Common myeloid progenitor, CD34-positive (primary cell): ENCODE measurements around the gene PSMB5.

Experiments
- CTCF ChIA-PET: fragments of 350-600 bp; sonication (Branson Sonifier 250); formaldehyde crosslinking; loops from one replicate; lab custom pipeline; 2021; ENCODE audit warnings: antibody characterized with exemption; lab: Charles Lee
- POLR2A ChIA-PET: fragments of 350-600 bp; sonication (Branson Sonifier 250); formaldehyde crosslinking; loops from one replicate; lab custom pipeline; 2021; ENCODE audit warnings: antibody characterized with exemption; lab: Charles Lee
- DNase-seq, 3 donors: peaks; one replicate each; pipeline versions ENCODE4 v3.0.0 to v3.0.0-alpha.2; 2013
- H3K27ac ChIP-seq, 2 experiments: 1 replicate in 1 of 2; 2 replicates in 1 of 2; pipeline ENCODE4 v1.7.0; 2013; ENCODE audit warnings: inconsistent platforms in 2 of 2, low read length in 2 of 2, mild to moderate bottlenecking in 2 of 2, low read depth in 1 of 2, moderate library complexity in 1 of 2; ENCODE audit not compliant: severe bottlenecking in 2 of 2, insufficient read depth in 1 of 2, poor library complexity in 1 of 2
- H3K27me3 ChIP-seq, 5 experiments: replicated peaks in 2 of 5; 1 replicate in 3 of 5; 2 replicates in 2 of 5; pipeline versions ENCODE4 v1.6.1 to v1.7.0; 2013; ENCODE audit warnings: low read length in 4 of 5, mild to moderate bottlenecking in 2 of 5, moderate library complexity in 2 of 5, inconsistent platforms in 1 of 5; ENCODE audit not compliant: insufficient read depth in 5 of 5, control insufficient read depth in 4 of 5
- H3K36me3 ChIP-seq, 4 experiments: 1 replicate in 2 of 4; 2 replicates in 2 of 4; pipeline versions ENCODE4 v1.6.1 to v1.7.0; 2013; ENCODE audit warnings: low read length in 3 of 4, control low read depth in 1 of 4, mild to moderate bottlenecking in 1 of 4; ENCODE audit not compliant: control insufficient read depth in 4 of 4, insufficient read depth in 4 of 4
- H3K4me1 ChIP-seq, 4 experiments: 1 replicate in 3 of 4; 2 replicates in 1 of 4; pipeline versions ENCODE4 v1.6.1 to v1.7.1; 2013; ENCODE audit warnings: low read length in 3 of 4, mild to moderate bottlenecking in 3 of 4, control low read depth in 1 of 4, inconsistent platforms in 1 of 4, moderate library complexity in 1 of 4; ENCODE audit not compliant: control insufficient read depth in 4 of 4, insufficient read depth in 4 of 4; ENCODE audit errors: control extremely low read depth in 1 of 4
- H3K4me3 ChIP-seq, 7 experiments: 1 replicate in 4 of 7; 2 replicates in 3 of 7; pipeline versions ENCODE4 v1.5.1 to v1.7.0; 2013; ENCODE audit warnings: mild to moderate bottlenecking in 7 of 7, low read length in 6 of 7, moderate library complexity in 6 of 7, inconsistent platforms in 2 of 7, low read depth in 2 of 7, control low read depth in 1 of 7; ENCODE audit not compliant: insufficient read depth in 4 of 7, control insufficient read depth in 1 of 7; ENCODE audit errors: extremely low read depth in 1 of 7
- H3K9me3 ChIP-seq, 5 experiments: 1 replicate in 4 of 5; 2 replicates in 1 of 5; pipeline versions ENCODE4 v1.6.1 to v1.7.1; 2013; ENCODE audit warnings: low read length in 4 of 5, mild to moderate bottlenecking in 2 of 5, inconsistent platforms in 1 of 5, low read depth in 1 of 5, moderate library complexity in 1 of 5; ENCODE audit not compliant: control insufficient read depth in 4 of 5, insufficient read depth in 2 of 5; ENCODE audit errors: control extremely low read depth in 1 of 5
- WGBS: methylation state at CpG from one replicate; pipeline ENCODE4 v1.1.5; 2013; ENCODE audit not compliant: insufficient coverage; 5-methylcytosine and 5-hydroxymethylcytosine counted together

Gene PSMB5

DNA sequence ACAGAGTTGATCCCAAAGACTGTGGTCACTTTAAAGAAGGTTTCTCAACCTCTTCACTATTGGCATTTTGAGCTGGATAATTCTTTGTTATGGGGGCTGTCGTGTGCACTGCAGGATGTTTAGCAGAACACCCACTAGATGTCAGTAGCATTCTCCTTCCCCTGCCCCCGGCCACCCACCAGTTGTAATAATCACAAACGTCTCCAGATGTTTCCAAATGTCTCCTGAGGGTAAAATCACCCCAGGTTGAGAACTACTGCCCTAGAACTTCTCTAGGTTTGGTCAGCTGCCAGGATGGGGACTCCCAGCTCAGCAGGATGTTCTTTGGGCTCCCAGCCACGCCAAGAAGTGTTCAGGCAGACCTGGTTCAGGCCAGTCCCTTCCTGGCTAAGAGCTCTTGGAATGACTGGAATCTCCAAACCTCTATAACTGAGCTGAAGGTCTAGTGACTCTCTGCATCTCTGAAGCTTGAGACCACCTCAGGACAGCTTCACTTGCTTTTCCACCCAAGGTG lies 39.9 kb downstream of the PSMB5 start:
- ChIA-PET POLR2A (interaction anchor here (0.6 to 1.0 kb wide), 5 partner anchors 12 to 63 kb away, joined by 3 to 8 read pairs (median 4); partner anchors contain the start of gene CDH24), CTCF (interaction anchor here (0.8 to 34.1 kb wide), 27 partner anchors 10 to 430 kb away, joined by 3 to 933 read pairs (median 5); partner anchors contain the start of genes ACIN1, AJUBA, C14orf119 and CDH24)
- peak; percentile 38 to 66 (median 66) for DNase-seq
- Histone ChIP-seq H3K27ac (no peak overlapping the region), H3K4me1 (peaks cover 0 to 4% (median under 1%) of the 10 kb centered on the region in 4 experiments), H3K9me3 (no peaks in the 10 kb centered on the region), H3K4me3 (no peak overlapping the region), H3K27me3 (no peaks in the 10 kb centered on the region), H3K36me3 (peaks cover 2 to 16% (median 9%) of the 10 kb centered on the region in 4 experiments)
- WGBS = 19% methylated on average over 4 of the region's 4 CpGs

DNA sequence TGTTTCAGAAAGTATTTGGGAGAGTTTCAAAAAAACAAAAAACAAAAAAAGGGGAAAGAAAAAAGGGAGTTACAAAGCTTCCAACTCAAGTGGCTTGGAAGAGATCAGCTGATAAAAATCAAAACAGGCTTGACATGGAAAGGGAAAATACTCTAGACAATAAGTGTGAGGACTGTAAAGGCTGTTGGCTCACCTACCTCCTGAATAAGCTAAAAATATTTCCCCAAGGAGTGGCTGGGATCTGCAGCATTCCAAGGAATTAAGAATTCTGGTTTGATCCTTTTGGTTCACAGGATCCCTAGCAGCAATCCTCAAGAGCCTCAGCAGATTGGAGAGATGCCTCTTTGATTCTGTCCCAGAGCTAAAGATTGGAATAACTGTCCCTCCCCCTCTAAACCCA lies 41.2 kb downstream of the PSMB5 start:
- no peak for DNase-seq
- Histone ChIP-seq H3K9me3 (no peaks in the 10 kb centered on the region), H3K4me3 (no peak overlapping the region), H3K36me3 (peaks cover 2 to 24% (median 14%) of the 10 kb centered on the region in 4 experiments), H3K27ac (no peak overlapping the region), H3K4me1 (peaks cover 0 to 4% (median under 1%) of the 10 kb centered on the region in 4 experiments), H3K27me3 (no peaks in the 10 kb centered on the region)
- CTCF ChIA-PET = interaction anchor here (0.7 to 34.1 kb wide), 16 partner anchors 8 to 428 kb away, joined by 3 to 933 read pairs (median 6); partner anchors contain the start of genes AJUBA, CDH24, PRMT5 and PSMB11
- POLR2A ChIA-PET = no interaction called here

DNA sequence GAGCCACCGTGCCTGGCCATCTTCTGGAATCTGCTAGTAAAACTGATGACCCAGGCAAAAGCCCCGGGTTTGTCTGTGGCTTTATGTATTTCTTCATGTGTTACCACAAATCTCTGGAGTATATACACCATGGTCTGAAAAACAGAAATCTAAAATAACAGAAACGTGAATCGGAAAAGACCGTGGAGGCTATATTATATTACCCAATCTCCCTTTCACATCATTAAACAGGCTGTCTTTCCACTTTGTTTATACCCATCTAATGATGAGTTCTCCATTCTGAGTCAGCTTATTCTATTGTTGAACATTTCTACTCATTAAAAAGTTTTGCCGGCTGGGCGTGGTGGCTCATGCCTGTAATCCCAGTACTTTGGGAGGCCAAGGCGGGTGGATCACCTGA lies 42.8 kb downstream of the PSMB5 start:
- Histone ChIP-seq H3K4me1 (peaks cover 0 to 2% (median under 1%) of the 10 kb centered on the region in 4 experiments), H3K27ac (no peak overlapping the region), H3K9me3 (no peaks in the 10 kb centered on the region), H3K27me3 (no peaks in the 10 kb centered on the region), H3K4me3 (no peak overlapping the region), H3K36me3 (peaks cover 5 to 29% (median 21%) of the 10 kb centered on the region in 4 experiments)
- ChIA-PET POLR2A (no interaction called here), CTCF (interaction anchor here (1.0 to 34.1 kb wide), 6 partner anchors 7 to 118 kb away, joined by 3 to 933 read pairs (median 68); partner anchors contain the start of genes AJUBA, CDH24 and PSMB11)
- DNase-seq = no peak
- WGBS = 93% methylated on average over 8 of the region's 8 CpGs

DNA sequence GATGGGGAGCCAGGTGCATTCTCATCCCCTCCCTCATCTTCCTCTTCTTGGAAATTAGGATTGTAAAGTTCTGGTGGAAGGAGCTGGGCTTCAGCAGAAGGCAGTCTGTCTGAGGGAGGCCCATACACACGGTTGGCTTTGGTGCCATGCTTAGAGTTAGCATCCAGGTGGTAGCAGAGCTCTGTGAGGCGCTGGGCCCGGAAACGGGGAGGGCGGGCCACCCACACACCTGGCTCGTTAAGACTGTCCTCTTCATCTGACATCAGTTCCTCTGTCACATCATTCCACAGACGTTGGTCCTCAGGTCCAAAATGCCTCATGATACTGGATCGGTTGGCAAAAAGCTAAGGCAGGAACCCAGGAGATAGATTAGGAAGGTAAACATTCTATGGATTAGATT lies 47.4 kb downstream of the PSMB5 start:
- Histone ChIP-seq H3K27ac (no peak overlapping the region), H3K36me3 (peaks cover 3 to 25% (median 17%) of the 10 kb centered on the region in 4 experiments), H3K9me3 (no peaks in the 10 kb centered on the region), H3K4me3 (no peak overlapping the region), H3K27me3 (peaks cover 0 to 2% (median 0%) of the 10 kb centered on the region in 5 experiments), H3K4me1 (peaks cover 4 to 11% (median 8%) of the 10 kb centered on the region in 4 experiments)
- DNase-seq = no peak
- POLR2A ChIA-PET = interaction anchor here (0.6 kb wide), 1 partner anchor 71 kb away, joined by 5 read pairs; no protein-coding TSS in a partner anchor
- CTCF ChIA-PET = interaction anchor here (1.1 to 34.1 kb wide), 11 partner anchors 8 to 84 kb away, joined by 3 to 933 read pairs (median 15); partner anchors contain the start of genes CDH24, HAUS4 and PSMB11
- 89% methylated on average over 6 of the region's 8 CpGs for WGBS

DNA sequence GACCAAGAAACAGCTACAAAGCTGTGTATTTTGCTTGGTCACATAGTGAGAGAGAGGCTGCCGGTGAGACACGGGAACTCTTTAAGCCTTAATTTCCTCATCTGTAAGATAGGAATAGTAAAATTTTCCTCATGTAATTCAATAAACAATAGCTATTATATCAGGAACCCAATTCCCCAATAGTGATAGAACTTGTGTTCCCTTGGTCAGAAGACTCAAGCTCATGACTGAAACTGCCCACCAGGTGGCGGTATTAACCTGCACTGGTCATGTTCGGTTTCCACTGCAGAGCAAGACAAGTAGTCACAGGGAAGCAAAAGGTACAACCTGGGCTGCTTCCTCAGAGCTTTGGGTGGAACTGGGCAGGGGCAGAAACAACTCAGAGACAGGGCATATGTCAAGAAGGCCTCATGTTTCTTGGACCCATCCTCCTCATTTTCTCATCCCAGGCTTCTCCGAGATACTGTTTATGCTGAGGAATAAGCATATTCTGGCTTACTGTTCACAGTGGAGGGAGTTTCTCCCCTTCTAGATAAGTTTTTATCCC lies 48.1 kb downstream of the PSMB5 start:
- Histone ChIP-seq H3K27me3 (peaks cover 0 to 7% (median 2%) of the 10 kb centered on the region in 5 experiments), H3K36me3 (peaks cover 3 to 22% (median 15%) of the 10 kb centered on the region in 4 experiments), H3K9me3 (no peaks in the 10 kb centered on the region), H3K4me3 (no peak overlapping the region), H3K4me1 (peaks cover 4 to 18% (median 14%) of the 10 kb centered on the region in 4 experiments), H3K27ac (no peak overlapping the region)
- ChIA-PET CTCF (interaction anchor here (0.5 to 34.1 kb wide), 26 partner anchors 8 to 421 kb away, joined by 3 to 933 read pairs (median 4); partner anchors contain the start of genes CDH24, HAUS4 and PSMB11), POLR2A (interaction anchor here (1.5 to 2.0 kb wide), 2 partner anchors 70 to 71 kb away, joined by 4 to 5 read pairs; no protein-coding TSS in a partner anchor)
- 0% methylated on average over 2 of the region's 5 CpGs for WGBS
- peak; percentile 88 to 94 (median 89) for DNase-seq

DNA sequence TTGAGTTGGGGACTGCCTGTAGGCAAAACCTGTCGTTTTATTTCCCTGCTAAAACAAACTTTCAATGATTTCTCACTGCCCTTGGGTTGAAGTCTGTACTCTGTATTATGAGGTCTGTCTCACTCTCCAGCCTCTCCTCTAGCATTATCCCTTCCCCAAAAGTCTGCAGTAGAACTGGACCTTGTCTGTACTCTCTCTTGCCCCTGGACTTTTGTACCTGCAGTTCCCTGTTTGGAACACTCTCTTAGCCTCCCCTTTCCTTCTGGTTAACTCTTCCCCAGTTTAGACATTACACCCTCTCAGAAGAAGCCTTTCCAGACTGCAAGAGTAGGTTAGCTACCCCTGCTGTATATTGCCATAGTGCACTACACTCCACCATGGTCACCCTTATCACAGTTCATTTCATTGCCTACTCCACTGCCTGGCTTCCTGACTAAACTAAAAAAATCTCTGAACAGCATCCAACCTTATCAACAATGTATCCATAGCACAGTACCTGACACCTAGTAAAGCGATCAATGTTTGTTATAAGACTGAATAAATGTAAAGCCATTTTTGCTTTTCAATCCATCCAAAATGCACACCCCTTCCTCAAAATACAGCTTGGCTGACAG lies 48.7 kb downstream of the PSMB5 start:
- peaks cover 4 to 24% (median 16%) of the 10 kb centered on the region in 4 experiments for H3K4me1 ChIP-seq
- WGBS = 100% methylated on average over 1 of the region's 2 CpGs
- POLR2A ChIA-PET = interaction anchor here (1.5 to 2.0 kb wide), 2 partner anchors 70 to 72 kb away, joined by 4 to 5 read pairs; no protein-coding TSS in a partner anchor
- H3K36me3 ChIP-seq = peaks cover 3 to 22% (median 15%) of the 10 kb centered on the region in 4 experiments
- CTCF ChIA-PET = interaction anchor here (0.5 to 34.1 kb wide), 27 partner anchors 9 to 421 kb away, joined by 3 to 933 read pairs (median 4); partner anchors contain the start of genes CDH24, HAUS4, PRMT5 and PSMB11
- H3K4me3 ChIP-seq = no peak overlapping the region
- H3K27ac ChIP-seq = no peak overlapping the region
- H3K9me3 ChIP-seq = no peaks in the 10 kb centered on the region
- peaks cover 0 to 13% (median 2%) of the 10 kb centered on the region in 5 experiments for H3K27me3 ChIP-seq
- DNase-seq = no peak
